ENCODE results near the gene OPHN1.

DNA sequence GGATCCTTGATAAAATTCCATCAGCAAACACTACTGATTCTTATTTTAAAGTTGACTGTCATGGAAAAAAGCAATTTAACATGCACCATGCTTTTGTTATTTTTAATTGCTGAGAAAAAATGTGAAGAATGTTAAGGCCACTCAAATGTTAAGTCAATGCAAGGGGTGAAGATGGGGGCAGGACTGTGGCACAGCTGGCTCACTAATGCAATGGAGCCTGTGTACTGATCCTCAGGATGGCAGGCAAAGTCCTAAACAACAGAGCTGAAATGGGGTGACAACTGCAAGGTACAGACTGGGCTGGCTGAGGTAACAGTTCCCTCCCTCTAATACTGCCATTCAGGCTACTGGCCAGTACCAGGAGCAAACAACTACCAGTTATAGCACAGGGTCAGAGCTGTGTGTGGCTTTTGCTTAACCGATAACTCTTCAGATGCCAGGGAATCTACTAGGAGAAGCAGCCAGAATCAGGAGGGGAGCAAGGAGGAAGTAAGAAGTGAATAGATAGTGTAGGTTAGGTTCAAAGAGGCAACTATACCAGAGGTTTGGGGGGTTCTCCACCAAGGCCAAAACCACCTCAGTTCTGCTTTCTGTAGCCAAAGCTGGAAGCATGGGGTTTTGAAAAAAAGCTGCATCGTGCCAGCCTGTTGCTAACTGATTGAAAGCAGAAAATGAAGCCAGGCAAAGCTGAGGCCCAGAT lies 372.6 kb downstream of the OPHN1 start:
- TF ChIP-seq, protein P1, sequence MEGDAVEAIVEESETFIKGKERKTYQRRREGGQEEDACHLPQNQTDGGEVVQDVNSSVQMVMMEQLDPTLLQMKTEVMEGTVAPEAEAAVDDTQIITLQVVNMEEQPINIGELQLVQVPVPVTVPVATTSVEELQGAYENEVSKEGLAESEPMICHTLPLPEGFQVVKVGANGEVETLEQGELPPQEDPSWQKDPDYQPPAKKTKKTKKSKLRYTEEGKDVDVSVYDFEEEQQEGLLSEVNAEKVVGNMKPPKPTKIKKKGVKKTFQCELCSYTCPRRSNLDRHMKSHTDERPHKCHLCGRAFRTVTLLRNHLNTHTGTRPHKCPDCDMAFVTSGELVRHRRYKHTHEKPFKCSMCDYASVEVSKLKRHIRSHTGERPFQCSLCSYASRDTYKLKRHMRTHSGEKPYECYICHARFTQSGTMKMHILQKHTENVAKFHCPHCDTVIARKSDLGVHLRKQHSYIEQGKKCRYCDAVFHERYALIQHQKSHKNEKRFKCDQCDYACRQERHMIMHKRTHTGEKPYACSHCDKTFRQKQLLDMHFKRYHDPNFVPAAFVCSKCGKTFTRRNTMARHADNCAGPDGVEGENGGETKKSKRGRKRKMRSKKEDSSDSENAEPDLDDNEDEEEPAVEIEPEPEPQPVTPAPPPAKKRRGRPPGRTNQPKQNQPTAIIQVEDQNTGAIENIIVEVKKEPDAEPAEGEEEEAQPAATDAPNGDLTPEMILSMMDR (IDR thresholded peaks at IDR 0.05; ENCODE audit: extremely low read depth in 1 of 2, insufficient read depth in 1 of 2, low read depth in 1 of 2, low read length in 2 of 2) = no peak
- TF ChIP-seq, protein P2, sequence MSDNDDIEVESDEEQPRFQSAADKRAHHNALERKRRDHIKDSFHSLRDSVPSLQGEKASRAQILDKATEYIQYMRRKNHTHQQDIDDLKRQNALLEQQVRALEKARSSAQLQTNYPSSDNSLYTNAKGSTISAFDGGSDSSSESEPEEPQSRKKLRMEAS (IDR thresholded peaks at IDR 0.05; ENCODE audit: insufficient read depth, insufficient read length) = no peak
- TF ChIP-seq GATA2 (IDR thresholded peaks at IDR 0.05; ENCODE audit: insufficient read depth, insufficient read length, low read depth, low read length) (no peak), POLR2A (IDR thresholded peaks at IDR 0.05; ENCODE audit: low read depth, low read length) (no peak), POLR2AphosphoS5 (IDR thresholded peaks at IDR 0.05; ENCODE audit: insufficient read depth, low read depth, low read length) (no peak), FOS (IDR thresholded peaks at IDR 0.05; ENCODE audit: borderline replicate concordance, insufficient read depth, low read length) (no peak), EZH2 (IDR thresholded peaks at IDR 0.05; ENCODE audit: borderline replicate concordance, low read depth, low read length, severe bottlenecking) (no peak), MYC (IDR thresholded peaks at IDR 0.05; ENCODE audit: low read depth, low read length) (no peak), JUN (IDR thresholded peaks at IDR 0.05; ENCODE audit: borderline replicate concordance, insufficient read depth, insufficient read length, low read depth) (no peak)

Data from endothelial cell of umbilical vein (primary cell).